ENCODE measurements around the gene CDX2. TPM values are rescaled to one million over a fixed set of nuclear protein-coding genes. Genes with fewer than 3 reads are reported as not detected.

CDX2 gene
- total and polyA plus RNA-seq, 2 experiments from 2014 or later: 34.6 to 60.6 TPM

- H3K36me3 ChIP-seq (replicated peaks; ENCODE audit: insufficient read depth, low read depth): no peaks in the 10 kb centered on the region
- H3K27me3 ChIP-seq: peaks cover 97% of the 10 kb centered on the region
- H3K4me3 ChIP-seq: no peak overlapping the region
- peaks cover 11% of the 10 kb centered on the region for H3K79me2 ChIP-seq
- H2AFZ ChIP-seq: peak overlapping the region; percentile 16
- peak overlapping the region; percentile 75 for H3K4me2 ChIP-seq
- no peak for DNase-seq (ENCODE audit: low spot score)
- H3K4me1 ChIP-seq (ENCODE audit: insufficient read depth): no peaks in the 10 kb centered on the region
- H3K27ac ChIP-seq: peak overlapping the region; percentile 90
- no peaks in the 10 kb centered on the region for H3K9me3 ChIP-seq (ENCODE audit: low read depth)
- no peak for TF ChIP-seq EZH2phosphoT487 (IDR thresholded peaks at IDR 0.05; ENCODE audit: low read depth, severe bottlenecking, unreplicated experiment)
- TF ChIP-seq EZH2 (IDR thresholded peaks at IDR 0.05; ENCODE audit: borderline replicate concordance): peak; percentile 99
- no peaks in the 10 kb centered on the region for H3K9me2 ChIP-seq (replicated peaks; ENCODE audit: insufficient read depth)
- 11% methylated on average over 46 of the region's 51 CpGs for WGBS (ENCODE audit: low lambda C conversion rate, missing lambda C conversion rate)
- no peaks in the 10 kb centered on the region for H4K20me1 ChIP-seq (ENCODE audit: insufficient read depth, poor library complexity, severe bottlenecking)
These were observed 6.6 kb upstream of the CDX2 start for GRCh38 chr13:27975564-27976361.

- Histone ChIP-seq H3K4me3 (no peak overlapping the region), H3K27me3 (peaks cover 97% of the 10 kb centered on the region), H3K27ac (no peak overlapping the region), H3K36me3 (replicated peaks; ENCODE audit: insufficient read depth, low read depth) (no peaks in the 10 kb centered on the region), H4K20me1 (ENCODE audit: insufficient read depth, poor library complexity, severe bottlenecking) (no peaks in the 10 kb centered on the region), H3K79me2 (peaks cover 18% of the 10 kb centered on the region), H2AFZ (no peak overlapping the region), H3K9me2 (replicated peaks; ENCODE audit: insufficient read depth) (no peaks in the 10 kb centered on the region), H3K9me3 (ENCODE audit: low read depth) (no peaks in the 10 kb centered on the region), H3K4me2 (no peak overlapping the region), H3K4me1 (ENCODE audit: insufficient read depth) (peaks cover 7% of the 10 kb centered on the region)
- no peak for DNase-seq (ENCODE audit: low spot score)
- TF ChIP-seq CTCF (IDR thresholded peaks at IDR 0.05; ENCODE audit: poor library complexity) (no peak), EZH2 (IDR thresholded peaks at IDR 0.05; ENCODE audit: borderline replicate concordance) (no peak), EZH2phosphoT487 (IDR thresholded peaks at IDR 0.05; ENCODE audit: low read depth, severe bottlenecking, unreplicated experiment) (no peak)
- 50% methylated on average over 7 of the region's 7 CpGs for WGBS (ENCODE audit: low lambda C conversion rate, missing lambda C conversion rate)
These were observed 5.0 kb upstream of the CDX2 start for GRCh38 chr13:27973961-27974662.

GRCh38 chr13:27973291-27973690, 4.2 kb upstream of the CDX2 start:
- peaks cover 8% of the 10 kb centered on the region for H3K4me1 ChIP-seq (ENCODE audit: insufficient read depth)
- peaks cover 21% of the 10 kb centered on the region for H3K79me2 ChIP-seq
- no peaks in the 10 kb centered on the region for H3K9me3 ChIP-seq (ENCODE audit: low read depth)
- H3K4me3 ChIP-seq: no peak overlapping the region
- H2AFZ ChIP-seq: no peak overlapping the region
- peaks cover 96% of the 10 kb centered on the region for H3K27me3 ChIP-seq
- no peak for DNase-seq (ENCODE audit: low spot score)
- no peak overlapping the region for H3K27ac ChIP-seq
- H4K20me1 ChIP-seq (ENCODE audit: insufficient read depth, poor library complexity, severe bottlenecking): no peaks in the 10 kb centered on the region
- no peak for TF ChIP-seq EZH2phosphoT487 (IDR thresholded peaks at IDR 0.05; ENCODE audit: low read depth, severe bottlenecking, unreplicated experiment)
- no peak for TF ChIP-seq CTCF (IDR thresholded peaks at IDR 0.05; ENCODE audit: poor library complexity)
- no peak for TF ChIP-seq EZH2 (IDR thresholded peaks at IDR 0.05; ENCODE audit: borderline replicate concordance)
- no peak overlapping the region for H3K4me2 ChIP-seq
- H3K9me2 ChIP-seq (replicated peaks; ENCODE audit: insufficient read depth): no peaks in the 10 kb centered on the region
- no peaks in the 10 kb centered on the region for H3K36me3 ChIP-seq (replicated peaks; ENCODE audit: insufficient read depth, low read depth)
- WGBS (ENCODE audit: low lambda C conversion rate, missing lambda C conversion rate): 62% methylated on average over 5 of the region's 5 CpGs

GRCh38 chr13:27972478-27972820, 3.3 kb upstream of the CDX2 start:
- Histone ChIP-seq H3K9me2 (replicated peaks; ENCODE audit: insufficient read depth) (no peaks in the 10 kb centered on the region), H3K4me1 (ENCODE audit: insufficient read depth) (peaks cover 10% of the 10 kb centered on the region), H3K79me2 (peaks cover 28% of the 10 kb centered on the region), H3K4me2 (no peak overlapping the region), H3K4me3 (no peak overlapping the region), H3K36me3 (replicated peaks; ENCODE audit: insufficient read depth, low read depth) (no peaks in the 10 kb centered on the region), H3K27me3 (peaks cover 96% of the 10 kb centered on the region), H4K20me1 (ENCODE audit: insufficient read depth, poor library complexity, severe bottlenecking) (peaks cover 6% of the 10 kb centered on the region), H3K9me3 (ENCODE audit: low read depth) (no peaks in the 10 kb centered on the region), H2AFZ (no peak overlapping the region), H3K27ac (peak overlapping the region; percentile 87)
- TF ChIP-seq CTCF (IDR thresholded peaks at IDR 0.05; ENCODE audit: poor library complexity) (no peak), EZH2phosphoT487 (IDR thresholded peaks at IDR 0.05; ENCODE audit: low read depth, severe bottlenecking, unreplicated experiment) (no peak), EZH2 (IDR thresholded peaks at IDR 0.05; ENCODE audit: borderline replicate concordance) (no peak)
- WGBS (ENCODE audit: low lambda C conversion rate, missing lambda C conversion rate): 78% methylated on average over 2 of the region's 2 CpGs
- DNase-seq (ENCODE audit: low spot score): no peak
